HG03066 (cell line): ENCODE data around the gene RAB12.
"Not testable (repeated sequence)": the region's sequence is repeated elsewhere in the genome, so short reads cannot be mapped to it uniquely, and the experiment has no call there.

Experiments used
- ATAC-seq: cut with Tn5 transposase; IDR thresholded peaks from one replicate; pipeline ENCODE4 v1.9.1; 2021; ENCODE audit warnings: low read depth; ENCODE audit not compliant: unreplicated experiment

The RAB12 gene

DNA sequence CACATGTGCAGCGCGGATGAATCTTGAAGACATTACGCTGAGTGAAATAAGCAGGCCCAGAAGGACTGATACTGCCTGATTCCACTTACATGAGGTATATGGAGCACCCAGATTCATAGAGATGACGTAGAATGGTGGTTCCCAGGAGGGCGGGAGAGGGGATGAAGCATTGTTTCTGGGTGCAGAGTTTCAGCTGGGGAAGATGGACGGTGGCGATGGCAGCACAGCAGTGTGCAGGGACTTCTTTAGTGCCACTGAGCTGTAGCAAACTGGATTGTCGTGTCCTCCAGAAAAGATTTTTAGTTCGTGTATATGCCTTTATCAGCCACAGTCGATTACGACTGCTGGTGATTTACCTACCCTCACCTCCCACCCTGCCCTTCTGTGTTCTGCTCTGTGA lies 30.5 kb downstream of the RAB12 start:
- no peak for ATAC-seq

- ATAC-seq, result no peak
Observed at GRCh38 chr18:8643326-8643878, 34.2 kb downstream of the RAB12 start.

DNA sequence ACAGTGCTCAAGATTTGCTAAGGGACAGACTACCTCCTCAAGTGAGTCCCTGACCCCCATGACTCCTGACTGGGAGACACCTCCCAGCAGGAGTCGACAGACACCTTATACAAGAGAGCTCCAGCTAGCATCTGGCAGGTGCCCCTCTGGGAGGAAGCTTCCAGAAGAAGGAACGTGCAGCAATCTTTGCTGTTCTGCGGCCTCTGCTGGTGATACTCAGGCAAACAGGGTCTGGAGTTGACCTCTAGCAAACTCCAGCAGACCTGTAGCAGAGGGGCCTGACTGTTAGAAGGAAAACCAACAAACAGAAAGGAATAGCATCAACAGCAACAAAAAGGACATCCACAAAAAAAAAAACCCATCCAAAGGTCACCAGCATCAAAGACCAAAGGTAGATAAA lies 38.1 kb downstream of the RAB12 start:
- ATAC-seq, result not testable (repeated sequence)

- not testable (repeated sequence) for ATAC-seq
Observed at GRCh38 chr18:8651478-8652261, 42.4 kb downstream of the RAB12 start.

- no peak for ATAC-seq
Observed at GRCh38 chr18:8654503-8655451, 45.5 kb downstream of the RAB12 start.

DNA sequence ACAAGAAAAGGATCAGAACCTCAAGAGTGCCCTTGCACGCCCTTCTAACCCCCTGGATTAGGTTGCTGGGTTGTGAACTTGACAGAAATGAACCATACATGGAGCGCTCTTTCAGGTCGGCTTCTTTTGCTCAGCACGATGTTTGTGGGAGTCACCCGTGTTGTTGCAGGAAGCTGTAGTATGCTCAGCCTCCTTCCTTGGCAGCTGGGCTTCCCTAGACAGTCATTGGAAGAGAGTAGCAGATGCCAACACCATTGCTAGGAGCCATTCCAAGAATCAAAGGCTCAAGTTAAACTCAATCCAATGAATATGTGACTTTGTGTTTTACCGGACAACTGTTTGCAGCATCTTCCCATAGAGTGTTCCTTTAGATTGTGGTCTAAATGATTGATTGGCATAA lies 47.0 kb downstream of the RAB12 start:
- ATAC-seq, result no peak

GRCh38 chr18:8657050-8657820 lies 48.0 kb downstream of the RAB12 start:
- no peak for ATAC-seq

- ATAC-seq, result no peak
Observed at GRCh38 chr18:8657873-8658470, 48.7 kb downstream of the RAB12 start.

- ATAC-seq, result no peak
Observed at GRCh38 chr18:8658858-8659485, 49.7 kb downstream of the RAB12 start.

DNA sequence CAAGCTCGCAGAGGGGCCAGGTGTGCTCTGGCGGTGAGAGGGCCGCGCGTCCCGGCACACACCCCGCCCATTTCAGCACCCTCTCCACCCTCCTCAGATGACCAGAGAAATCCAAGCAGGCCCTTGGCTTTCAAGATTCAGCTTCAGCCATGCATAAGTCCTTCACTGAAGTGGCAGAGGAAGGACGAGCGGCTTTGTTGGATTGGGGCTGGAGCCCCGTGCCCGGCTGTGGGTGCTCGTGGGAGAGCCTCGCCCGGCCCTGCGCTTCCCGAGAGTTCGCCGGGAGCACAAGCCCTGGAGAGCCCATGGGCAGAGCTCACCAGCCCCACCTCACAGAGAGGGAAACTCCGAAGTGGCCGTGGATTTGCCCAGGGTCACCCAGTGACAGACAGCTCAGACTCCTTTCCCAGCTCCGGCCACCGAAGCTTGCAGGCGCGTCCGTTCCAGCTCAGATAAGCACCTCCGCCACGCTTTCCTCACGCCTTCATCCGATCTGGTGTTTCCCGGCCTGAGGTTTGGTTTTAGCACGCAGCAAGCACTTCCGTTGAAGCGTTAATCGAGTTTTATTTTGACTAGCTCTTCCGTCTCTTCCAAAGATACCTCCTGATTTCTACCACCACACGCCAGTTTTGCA lies 50.5 kb downstream of the RAB12 start:
- no peak for ATAC-seq

DNA sequence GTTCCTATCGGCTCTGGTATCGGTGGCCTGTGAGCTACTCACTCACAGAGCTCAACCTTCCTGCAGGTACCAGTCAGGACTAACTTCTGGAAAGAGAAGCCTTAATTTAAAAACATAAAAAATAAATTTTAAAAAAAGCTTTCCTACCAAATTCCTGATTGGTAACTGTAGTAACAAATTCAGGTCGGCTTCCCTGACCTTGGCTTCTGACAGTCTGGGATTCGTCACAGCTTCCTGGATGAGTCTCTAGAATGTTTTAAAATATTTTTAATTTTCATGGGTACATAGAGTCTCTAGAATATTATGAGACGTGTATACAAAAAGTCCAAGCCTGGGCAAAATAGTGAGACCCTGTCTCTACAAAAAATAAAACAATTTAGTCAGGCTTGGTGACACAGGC lies 51.1 kb downstream of the RAB12 start:
- no peak for ATAC-seq

- ATAC-seq, result no peak
Observed at GRCh38 chr18:8661754-8662559, 52.7 kb downstream of the RAB12 start.

DNA sequence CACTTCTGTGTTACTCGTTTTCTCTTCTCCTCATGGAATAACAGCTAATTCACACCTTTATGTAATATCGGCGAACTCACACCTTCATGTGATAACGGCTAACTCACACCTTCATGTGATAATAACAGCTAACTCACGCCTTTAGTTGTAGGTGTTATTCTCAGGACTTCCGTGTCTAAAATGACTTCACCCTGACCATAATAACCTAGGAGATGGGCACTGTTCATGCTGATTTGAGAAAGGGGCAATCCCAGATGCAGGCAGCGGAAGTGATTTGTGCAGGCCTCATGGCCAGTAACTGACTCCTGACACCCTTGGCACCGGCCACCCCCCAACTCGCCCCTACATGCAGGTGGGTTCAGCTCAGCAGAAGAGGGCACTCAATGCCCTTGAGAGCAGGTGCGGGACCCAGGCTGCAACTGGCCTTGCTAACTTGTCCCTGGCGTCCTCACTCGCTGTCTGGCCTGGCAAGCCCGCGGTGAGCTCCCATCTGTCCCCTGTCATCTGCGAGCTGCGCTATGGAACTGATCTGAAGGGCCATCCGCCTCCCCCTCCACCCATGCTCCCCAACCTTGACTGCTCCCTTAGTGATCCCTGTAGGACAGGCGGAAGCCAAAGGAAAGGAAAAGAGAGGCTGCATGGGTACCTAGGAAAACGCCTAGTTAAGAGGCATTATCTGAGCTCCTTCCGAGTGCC lies 53.5 kb downstream of the RAB12 start:
- ATAC-seq, result no peak

DNA sequence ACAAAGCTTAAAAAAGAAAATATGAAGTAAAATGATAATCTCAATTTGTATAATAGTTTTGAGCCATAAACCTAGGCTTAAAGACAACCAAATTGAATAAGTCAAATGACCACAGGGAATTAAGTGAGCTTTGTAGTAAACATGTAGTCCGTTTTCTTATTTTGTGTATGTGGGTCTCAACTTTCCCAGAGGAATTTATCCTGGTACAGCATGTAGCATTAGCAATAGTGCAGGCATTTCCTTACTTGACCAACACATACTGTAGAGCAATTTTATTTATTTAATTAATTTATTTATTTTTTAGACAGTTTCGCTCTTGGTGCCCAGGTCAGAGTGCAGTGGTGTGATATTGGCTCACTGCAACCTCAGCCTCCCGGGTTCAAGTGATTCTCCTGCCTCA lies 58.6 kb downstream of the RAB12 start:
- no peak for ATAC-seq

DNA sequence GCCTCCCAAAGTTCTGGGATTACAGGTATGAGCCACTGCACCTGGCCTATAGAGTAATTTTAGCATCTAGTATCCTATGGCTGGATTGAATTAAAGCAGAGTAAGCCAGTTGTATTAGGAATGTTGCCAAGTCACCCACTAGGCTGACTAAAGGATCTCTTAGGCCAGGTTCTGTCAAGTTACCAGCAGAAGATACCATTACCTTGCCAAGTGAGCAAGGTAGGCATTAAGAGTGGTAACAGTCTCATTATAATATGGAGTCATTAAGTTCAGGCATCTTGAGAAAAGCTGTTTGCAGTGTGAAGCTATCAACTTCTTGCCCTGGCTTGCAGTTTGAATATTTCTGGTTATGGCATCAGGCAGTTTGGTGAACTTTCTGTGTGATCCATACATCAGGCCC lies 59.1 kb downstream of the RAB12 start:
- ATAC-seq, result no peak

DNA sequence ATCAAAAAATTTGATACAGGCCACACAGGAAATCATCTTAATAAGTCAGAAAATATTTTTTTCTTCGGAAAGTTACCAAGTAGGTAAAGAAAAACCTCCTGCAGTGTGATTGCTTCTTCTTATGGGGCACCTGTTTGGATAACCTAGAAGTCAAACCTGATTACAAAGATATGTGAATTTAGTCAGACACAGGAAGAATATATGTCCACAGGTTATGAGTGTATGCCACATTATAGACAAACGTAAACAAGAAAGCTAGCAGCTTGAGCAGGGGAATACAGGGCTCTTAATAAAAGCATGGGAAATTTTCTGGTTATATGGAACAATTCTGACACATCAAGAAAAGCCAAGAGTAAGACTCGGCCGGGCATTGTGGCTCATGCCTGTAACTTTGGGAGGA lies 60.3 kb downstream of the RAB12 start:
- no peak for ATAC-seq

GRCh38 chr18:8673256-8674209 lies 64.3 kb downstream of the RAB12 start:
- ATAC-seq, result peak; percentile 86
